ENCODE data around the gene ENDOV.

DNA sequence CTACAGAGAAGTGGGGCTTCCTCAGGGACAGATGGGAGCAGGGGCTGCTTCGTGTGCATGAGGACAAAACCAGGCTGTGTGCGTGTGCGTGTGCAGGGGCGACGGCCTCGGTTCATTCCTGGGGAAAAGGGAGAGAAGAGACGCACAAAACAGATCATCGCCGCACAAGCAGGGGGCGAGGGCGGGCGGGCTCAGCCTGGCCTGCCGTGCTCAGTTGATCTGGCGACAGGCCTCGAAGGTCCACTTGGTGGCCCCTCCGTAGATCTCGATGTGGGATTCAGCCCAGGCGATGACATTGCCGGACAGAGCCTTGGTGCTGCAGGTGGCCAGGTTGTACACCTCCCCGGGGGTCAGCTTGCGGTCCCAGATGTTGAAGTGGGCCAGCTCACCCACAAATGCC lies 55.6 kb downstream of the ENDOV start:
- TF ChIP-seq, protein P1, sequence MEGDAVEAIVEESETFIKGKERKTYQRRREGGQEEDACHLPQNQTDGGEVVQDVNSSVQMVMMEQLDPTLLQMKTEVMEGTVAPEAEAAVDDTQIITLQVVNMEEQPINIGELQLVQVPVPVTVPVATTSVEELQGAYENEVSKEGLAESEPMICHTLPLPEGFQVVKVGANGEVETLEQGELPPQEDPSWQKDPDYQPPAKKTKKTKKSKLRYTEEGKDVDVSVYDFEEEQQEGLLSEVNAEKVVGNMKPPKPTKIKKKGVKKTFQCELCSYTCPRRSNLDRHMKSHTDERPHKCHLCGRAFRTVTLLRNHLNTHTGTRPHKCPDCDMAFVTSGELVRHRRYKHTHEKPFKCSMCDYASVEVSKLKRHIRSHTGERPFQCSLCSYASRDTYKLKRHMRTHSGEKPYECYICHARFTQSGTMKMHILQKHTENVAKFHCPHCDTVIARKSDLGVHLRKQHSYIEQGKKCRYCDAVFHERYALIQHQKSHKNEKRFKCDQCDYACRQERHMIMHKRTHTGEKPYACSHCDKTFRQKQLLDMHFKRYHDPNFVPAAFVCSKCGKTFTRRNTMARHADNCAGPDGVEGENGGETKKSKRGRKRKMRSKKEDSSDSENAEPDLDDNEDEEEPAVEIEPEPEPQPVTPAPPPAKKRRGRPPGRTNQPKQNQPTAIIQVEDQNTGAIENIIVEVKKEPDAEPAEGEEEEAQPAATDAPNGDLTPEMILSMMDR (IDR thresholded peaks at IDR 0.05) = no peak
- TF ChIP-seq POLR2A (IDR thresholded peaks at IDR 0.05) (no peak), POLR2AphosphoS5 (IDR thresholded peaks at IDR 0.05) (no peak)

All from stomach (tissue), 4 donors.